GM21528 (cell line): Measurements from ENCODE around the gene ITGB7.

Source experiments
- ATAC-seq: cut with Tn5 transposase; IDR thresholded peaks from one replicate; pipeline ENCODE4 v1.9.1; 2021; ENCODE audit warnings: mild to moderate bottlenecking, moderate library complexity; ENCODE audit not compliant: unreplicated experiment, low FRiP score

The ITGB7 gene

GRCh38 chr12:53159195-53159839 is 47.7 kb downstream of the ITGB7 start:
- ATAC-seq = no peak

- ATAC-seq = no peak
These were observed 54.7 kb downstream of the ITGB7 start for GRCh38 chr12:53152390-53152789.

- ATAC-seq = no peak
These were observed 56.0 kb downstream of the ITGB7 start for GRCh38 chr12:53151039-53151438.

GRCh38 chr12:53147653-53148052 is 59.4 kb downstream of the ITGB7 start:
- ATAC-seq = no peak

GRCh38 chr12:53147181-53147580 is 59.9 kb downstream of the ITGB7 start:
- no peak for ATAC-seq

GRCh38 chr12:53145383-53146260 is 61.4 kb downstream of the ITGB7 start:
- ATAC-seq = no peak

GRCh38 chr12:53143355-53143754 is 63.7 kb downstream of the ITGB7 start:
- ATAC-seq = no peak
